ENCODE measurements around the gene KIAA0319L. TPM values are rescaled to one million over a fixed set of nuclear protein-coding genes. Genes with fewer than 3 reads are reported as not detected.

Gene KIAA0319L
- total RNA-seq, 2 donors from 2014 or later, result 62.5 to 95.0 TPM

GRCh38 chr1:35535243-35535642 is 22.0 kb downstream of the KIAA0319L start:
- H3K4me3 ChIP-seq, result no peak overlapping the region
- H3K4me1 ChIP-seq, result peaks cover 0 to 50% of the 10 kb centered on the region in 2 donors
- no peaks in the 10 kb centered on the region for H3K27me3 ChIP-seq
- peaks cover 8% of the 10 kb centered on the region for H3K36me3 ChIP-seq
- no peak for TF ChIP-seq CTCF (IDR thresholded peaks at IDR 0.05)
- no peak for DNase-seq (ENCODE audit: low spot score)
- no peak overlapping the region for H3K27ac ChIP-seq
- no peaks in the 10 kb centered on the region for H3K9me3 ChIP-seq

GRCh38 chr1:35533586-35533985 is 23.6 kb downstream of the KIAA0319L start:
- no peak for TF ChIP-seq CTCF (IDR thresholded peaks at IDR 0.05)
- H3K4me1 ChIP-seq, result peaks cover 0 to 33% of the 10 kb centered on the region in 2 donors
- H3K4me3 ChIP-seq, result no peak overlapping the region

GRCh38 chr1:35532497-35533223 is 24.5 kb downstream of the KIAA0319L start:
- H3K9me3 ChIP-seq, result no peaks in the 10 kb centered on the region
- no peaks in the 10 kb centered on the region for H3K27me3 ChIP-seq
- H3K36me3 ChIP-seq, result peaks cover 16% of the 10 kb centered on the region
- peak overlapping the region in 1 of 2 donors; percentile 36 for H3K27ac ChIP-seq
- no peak overlapping the region for H3K4me3 ChIP-seq
- TF ChIP-seq CTCF (IDR thresholded peaks at IDR 0.05), result no peak
- no peak for DNase-seq (ENCODE audit: low spot score)
- H3K4me1 ChIP-seq, result peaks cover 0 to 28% of the 10 kb centered on the region in 2 donors

More at GRCh38 chr1:35533586-35533985, 23.6 kb downstream of the KIAA0319L start:
- Histone ChIP-seq H3K27ac (peak overlapping the region in 1 of 2 donors; percentile 36), H3K36me3 (peaks cover 16% of the 10 kb centered on the region), H3K27me3 (no peaks in the 10 kb centered on the region), H3K9me3 (no peaks in the 10 kb centered on the region)
- DNase-seq (ENCODE audit: low spot score), result no peak

- no peak for DNase-seq (ENCODE audit: low spot score)
Measured at GRCh38 chr1:35531368-35531767, 25.8 kb downstream of the KIAA0319L start.

GRCh38 chr1:35530946-35531345 is 26.3 kb downstream of the KIAA0319L start:
- DNase-seq (ENCODE audit: low spot score), result no peak
- TF ChIP-seq CTCF (IDR thresholded peaks at IDR 0.05), result no peak
- no peaks in the 10 kb centered on the region for H3K27me3 ChIP-seq
- peaks cover 0 to 20% of the 10 kb centered on the region in 2 donors for H3K4me1 ChIP-seq
- peak overlapping the region in 1 of 2 donors; percentile 36 for H3K27ac ChIP-seq
- no peaks in the 10 kb centered on the region for H3K9me3 ChIP-seq
- peaks cover 16% of the 10 kb centered on the region for H3K36me3 ChIP-seq
- H3K4me3 ChIP-seq, result no peak overlapping the region

More at GRCh38 chr1:35531368-35531767, 25.8 kb downstream of the KIAA0319L start:
- H3K36me3 ChIP-seq, result peaks cover 16% of the 10 kb centered on the region
- no peaks in the 10 kb centered on the region for H3K9me3 ChIP-seq
- no peaks in the 10 kb centered on the region for H3K27me3 ChIP-seq
- peak overlapping the region in 1 of 2 donors; percentile 36 for H3K27ac ChIP-seq
- TF ChIP-seq CTCF (IDR thresholded peaks at IDR 0.05), result no peak
- peaks cover 0 to 20% of the 10 kb centered on the region in 2 donors for H3K4me1 ChIP-seq
- no peak overlapping the region for H3K4me3 ChIP-seq
